DOHH2 (cell line): ENCODE results near the gene FGD4.

Experiments used
- EZH2phosphoT487 ChIP-seq: fragments of 200-600 bp; sonication (generic); IDR thresholded peaks from 2 replicates; pipeline ENCODE4 v1.6.1; 2017; ENCODE audit warnings: borderline replicate concordance, mild to moderate bottlenecking, antibody characterized with exemption, low read length, moderate library complexity, mixed read lengths
- TF ChIP-seq, protein P1 (sequence below): fragments of 200-600 bp; sonication (generic); IDR thresholded peaks from one replicate; pipeline ENCODE4 v1.5.1; 2014; ENCODE audit warnings: antibody characterized with exemption, mild to moderate bottlenecking, low read depth, low read length; ENCODE audit not compliant: poor library complexity, severe bottlenecking

DNA sequence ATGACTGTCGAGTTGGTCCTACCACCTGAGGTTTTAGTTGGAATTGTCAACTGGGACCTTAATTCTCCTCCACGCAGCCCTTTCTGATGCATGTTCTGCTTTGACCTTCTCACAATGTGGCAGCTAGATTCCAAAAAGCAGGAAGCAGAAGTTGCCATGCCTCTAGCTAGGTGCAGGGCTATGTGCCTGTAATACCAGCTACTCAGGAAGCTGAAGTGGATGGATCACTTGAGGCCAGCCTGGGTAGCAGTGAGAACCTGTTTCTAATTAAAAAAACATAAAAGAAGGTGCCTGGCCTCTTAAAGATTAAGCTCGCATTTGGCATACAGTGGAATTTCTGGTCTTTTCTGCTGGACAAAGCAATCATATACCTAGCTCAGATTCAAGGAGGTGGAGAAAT is 77.1 kb downstream of the FGD4 start:
- TF ChIP-seq, protein P1, sequence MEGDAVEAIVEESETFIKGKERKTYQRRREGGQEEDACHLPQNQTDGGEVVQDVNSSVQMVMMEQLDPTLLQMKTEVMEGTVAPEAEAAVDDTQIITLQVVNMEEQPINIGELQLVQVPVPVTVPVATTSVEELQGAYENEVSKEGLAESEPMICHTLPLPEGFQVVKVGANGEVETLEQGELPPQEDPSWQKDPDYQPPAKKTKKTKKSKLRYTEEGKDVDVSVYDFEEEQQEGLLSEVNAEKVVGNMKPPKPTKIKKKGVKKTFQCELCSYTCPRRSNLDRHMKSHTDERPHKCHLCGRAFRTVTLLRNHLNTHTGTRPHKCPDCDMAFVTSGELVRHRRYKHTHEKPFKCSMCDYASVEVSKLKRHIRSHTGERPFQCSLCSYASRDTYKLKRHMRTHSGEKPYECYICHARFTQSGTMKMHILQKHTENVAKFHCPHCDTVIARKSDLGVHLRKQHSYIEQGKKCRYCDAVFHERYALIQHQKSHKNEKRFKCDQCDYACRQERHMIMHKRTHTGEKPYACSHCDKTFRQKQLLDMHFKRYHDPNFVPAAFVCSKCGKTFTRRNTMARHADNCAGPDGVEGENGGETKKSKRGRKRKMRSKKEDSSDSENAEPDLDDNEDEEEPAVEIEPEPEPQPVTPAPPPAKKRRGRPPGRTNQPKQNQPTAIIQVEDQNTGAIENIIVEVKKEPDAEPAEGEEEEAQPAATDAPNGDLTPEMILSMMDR, result no peak
- no peak for TF ChIP-seq EZH2phosphoT487
